ENCODE measurements around the gene COPB2.
"Not testable (repeated sequence)": the region's sequence is repeated elsewhere in the genome, so short reads cannot be mapped to it uniquely, and the experiment has no call there.

The COPB2 gene

DNA sequence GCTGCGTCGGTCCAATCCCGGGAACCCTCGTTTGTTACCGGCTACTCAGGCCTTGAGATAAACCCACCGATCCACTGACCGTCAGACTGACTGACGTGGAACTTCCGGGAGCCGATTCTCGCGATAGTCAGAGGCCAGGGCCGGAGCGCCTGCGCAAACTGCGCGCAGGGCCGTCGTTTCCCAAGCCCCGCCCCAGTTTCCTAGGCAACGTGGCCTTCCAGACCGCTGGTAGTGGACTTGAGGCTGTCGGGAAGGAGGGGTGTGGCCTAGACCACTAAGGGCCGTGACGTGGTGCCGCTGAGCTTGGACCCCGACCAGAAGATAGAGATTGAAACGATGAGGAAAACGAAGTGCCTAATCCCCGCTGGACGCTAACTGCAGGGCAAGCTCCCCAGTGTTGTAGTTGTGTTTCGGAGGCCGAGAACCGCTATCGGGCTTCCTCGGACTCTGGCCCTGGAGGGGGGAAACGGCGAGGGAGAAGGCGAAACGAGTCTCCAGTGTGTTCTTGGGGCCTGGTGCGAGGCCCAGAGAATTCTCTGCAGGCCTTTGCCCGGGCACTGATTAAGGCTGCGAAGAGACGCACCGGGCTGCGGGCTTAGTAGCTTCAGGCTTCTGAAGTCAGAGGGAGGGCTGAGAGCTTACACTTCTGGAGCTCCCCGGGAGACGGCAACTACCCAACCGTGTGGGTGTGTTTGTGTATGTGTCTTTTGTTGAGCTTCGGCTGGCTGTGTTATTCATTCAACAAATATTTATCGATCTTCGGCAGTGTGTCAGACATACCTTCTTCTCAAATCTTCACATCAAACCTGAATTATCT lies at the start of gene COPB2:
Gene COPB2 (minus strand): TSS at position 96 of the 817 bp plus-strand sequence. CDS start 97 bp downstream, outside the sequence.
- DNase-seq (ENCODE audit: low read depth), result peak; percentile 94

DNA sequence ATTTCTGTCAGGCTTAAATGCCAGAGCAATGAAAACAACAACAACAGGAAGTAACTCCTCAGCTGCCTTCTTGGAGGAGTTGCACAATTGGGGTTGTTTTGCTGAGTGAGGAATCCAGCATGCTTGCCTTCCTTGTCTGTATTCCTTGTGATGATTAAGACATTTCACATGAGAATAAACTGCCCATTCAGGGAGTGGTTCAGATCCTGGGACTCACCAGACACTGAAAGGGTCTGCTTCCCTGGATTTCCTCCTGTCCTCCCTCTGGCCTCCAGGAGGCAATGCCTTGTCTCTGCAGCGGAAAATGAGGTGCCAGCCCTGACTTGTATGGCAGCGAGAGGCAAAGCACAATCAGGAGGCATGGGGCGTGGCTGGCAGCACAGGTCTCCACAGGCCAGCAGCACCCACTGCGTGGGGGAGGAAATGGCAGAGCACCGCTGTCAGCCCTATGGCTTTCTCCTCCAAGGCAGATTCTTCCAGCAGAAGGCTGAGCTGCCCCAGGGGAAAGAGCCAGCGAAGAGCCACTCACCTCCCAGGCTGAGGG lies 45.4 kb upstream of the COPB2 start:
- no peak for DNase-seq (ENCODE audit: low read depth)

- DNase-seq (ENCODE audit: low read depth), result no peak
Measured at GRCh38 chr3:139434228-139434627, 44.8 kb upstream of the COPB2 start.

DNA sequence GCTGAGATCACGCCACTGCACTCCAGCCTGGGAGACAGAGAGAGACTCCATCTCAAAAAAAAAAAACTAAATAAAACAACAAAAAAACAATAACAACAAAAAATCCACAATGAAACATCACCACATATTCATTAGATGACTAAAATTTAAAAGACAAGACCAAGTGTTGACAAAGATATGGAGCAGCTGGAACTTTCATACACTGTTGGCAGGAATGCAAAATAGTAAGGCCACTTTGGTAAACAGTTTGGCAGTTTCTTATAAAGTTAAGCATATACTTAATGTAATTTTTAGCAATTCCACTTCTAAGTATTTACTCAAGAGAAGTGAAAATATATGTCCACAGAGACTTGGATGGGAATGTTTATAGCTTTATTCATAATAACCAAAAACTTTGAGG lies 43.6 kb upstream of the COPB2 start:
- no peak for DNase-seq (ENCODE audit: low read depth)

GRCh38 chr3:139430493-139430892 lies 41.0 kb upstream of the COPB2 start:
- DNase-seq (ENCODE audit: low read depth), result no peak

GRCh38 chr3:139427283-139428060 lies 38.0 kb upstream of the COPB2 start:
- no peak for DNase-seq (ENCODE audit: low read depth)

DNA sequence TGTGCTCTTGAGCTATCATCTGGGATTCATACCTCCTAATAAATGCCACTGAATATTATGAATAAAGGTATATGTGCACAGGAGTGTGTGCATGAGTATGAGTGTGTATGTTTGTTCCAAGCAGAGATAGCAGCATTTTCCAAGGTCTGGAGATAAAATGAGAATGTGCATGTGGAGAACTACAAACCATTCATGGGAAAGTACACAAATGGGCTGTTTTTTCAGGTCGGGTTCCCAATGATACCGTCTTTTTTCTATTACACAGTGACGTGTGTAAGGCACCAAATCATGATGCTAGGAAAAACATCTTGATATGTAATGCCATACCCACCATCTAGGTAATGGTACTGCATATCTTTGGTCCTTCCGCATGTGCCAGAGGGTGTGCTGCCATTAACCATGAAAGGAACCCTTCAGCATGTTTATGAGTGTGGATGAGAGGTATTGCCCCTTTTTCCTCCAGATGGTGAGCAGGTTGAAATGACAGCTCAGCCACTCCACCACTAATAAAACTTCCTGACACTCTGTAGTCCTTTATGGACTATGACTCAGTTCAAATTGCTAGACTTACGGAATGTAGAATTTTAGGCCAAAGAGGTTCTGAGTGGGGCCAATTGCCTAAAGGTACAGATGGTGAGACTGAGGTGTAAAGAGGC lies 36.4 kb upstream of the COPB2 start:
- no peak for DNase-seq (ENCODE audit: low read depth)

- no peak for DNase-seq (ENCODE audit: low read depth)
Measured at GRCh38 chr3:139423232-139423631, 33.8 kb upstream of the COPB2 start.

- DNase-seq (ENCODE audit: low read depth), result no peak
Measured at GRCh38 chr3:139421460-139421859, 32.0 kb upstream of the COPB2 start.

GRCh38 chr3:139421040-139421439 lies 31.6 kb upstream of the COPB2 start:
- no peak for DNase-seq (ENCODE audit: low read depth)

GRCh38 chr3:139418144-139418543 lies 28.7 kb upstream of the COPB2 start:
- no peak for DNase-seq (ENCODE audit: low read depth)

DNA sequence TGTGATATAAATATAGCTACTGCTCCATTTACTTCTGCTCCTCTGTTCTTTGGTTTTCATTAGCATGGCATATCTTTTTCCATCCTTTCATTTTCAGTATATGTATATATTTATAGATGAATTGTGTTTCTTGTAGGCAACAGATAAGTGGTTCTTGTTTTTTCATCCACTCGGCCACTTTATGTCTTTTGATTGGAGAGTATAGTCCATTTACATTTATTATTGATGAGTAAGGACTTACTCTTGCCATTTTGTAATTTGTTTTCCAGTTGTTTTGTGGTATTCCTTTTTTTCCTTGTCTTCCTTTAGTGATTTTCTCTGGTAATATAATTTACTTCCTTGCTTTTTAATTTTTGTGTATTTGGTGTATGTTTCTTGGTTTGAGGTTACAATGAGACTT lies 26.8 kb upstream of the COPB2 start:
- no peak for DNase-seq (ENCODE audit: low read depth)

DNA sequence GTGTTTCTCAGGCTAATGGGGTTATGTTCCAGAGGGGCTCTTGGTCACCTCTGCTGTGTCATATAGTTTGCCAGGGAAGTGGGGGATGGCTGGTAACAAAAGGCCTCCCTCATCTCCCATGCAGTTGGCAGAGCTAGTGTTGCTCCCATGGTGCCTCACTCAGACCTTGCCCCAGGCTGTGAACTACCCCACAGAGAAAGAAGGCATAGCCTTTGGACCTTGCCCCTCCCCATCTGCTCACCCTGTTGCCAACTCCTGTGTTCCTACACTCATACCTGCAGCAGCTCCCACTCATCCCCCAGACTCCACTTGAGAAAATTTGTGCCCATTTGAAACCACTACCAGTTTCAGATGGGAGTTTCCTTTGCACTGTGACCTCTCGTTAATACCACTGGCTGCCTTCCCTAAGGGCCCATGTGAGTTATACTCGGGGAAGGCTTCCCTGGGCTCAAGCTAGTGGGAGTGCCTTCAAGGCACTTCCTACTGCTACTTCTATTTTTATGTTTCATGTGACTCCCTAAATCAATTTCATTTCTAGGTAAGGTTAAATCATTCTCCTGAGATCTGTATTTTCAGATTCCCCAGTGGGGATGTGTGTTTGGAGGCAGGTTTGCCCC lies 25.3 kb upstream of the COPB2 start:
- DNase-seq (ENCODE audit: low read depth), result no peak

- not testable (repeated sequence) for DNase-seq (ENCODE audit: low read depth)
Measured at GRCh38 chr3:139412891-139413290, 23.4 kb upstream of the COPB2 start.

DNA sequence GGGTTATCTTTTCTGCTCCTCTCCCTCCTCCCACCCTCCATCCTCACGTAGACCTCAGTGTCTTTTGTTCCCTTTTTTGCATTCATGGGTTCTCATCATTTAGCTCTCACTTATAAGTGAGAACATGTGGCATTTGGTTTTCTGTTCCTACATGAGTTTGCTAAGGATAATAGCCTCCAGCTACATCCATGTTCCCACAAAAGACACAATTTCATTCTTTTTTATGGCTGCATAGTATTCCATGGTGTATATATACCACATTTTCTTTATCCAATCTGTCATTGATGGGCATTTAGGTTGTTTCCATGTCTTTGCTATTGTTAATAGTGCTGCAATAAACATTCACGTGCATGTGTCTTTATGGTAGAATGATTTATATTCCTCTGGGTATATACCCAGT lies 11.7 kb upstream of the COPB2 start:
- not testable (repeated sequence) for DNase-seq (ENCODE audit: low read depth)

- no peak for DNase-seq (ENCODE audit: low read depth)
Measured at GRCh38 chr3:139396707-139397106, 7.3 kb upstream of the COPB2 start.

- DNase-seq (ENCODE audit: low read depth), result no peak
Measured at GRCh38 chr3:139394116-139394515, 4.7 kb upstream of the COPB2 start.

GRCh38 chr3:139388821-139389551 lies 461 bp downstream of the COPB2 start:
- no peak for DNase-seq (ENCODE audit: low read depth)

DNA sequence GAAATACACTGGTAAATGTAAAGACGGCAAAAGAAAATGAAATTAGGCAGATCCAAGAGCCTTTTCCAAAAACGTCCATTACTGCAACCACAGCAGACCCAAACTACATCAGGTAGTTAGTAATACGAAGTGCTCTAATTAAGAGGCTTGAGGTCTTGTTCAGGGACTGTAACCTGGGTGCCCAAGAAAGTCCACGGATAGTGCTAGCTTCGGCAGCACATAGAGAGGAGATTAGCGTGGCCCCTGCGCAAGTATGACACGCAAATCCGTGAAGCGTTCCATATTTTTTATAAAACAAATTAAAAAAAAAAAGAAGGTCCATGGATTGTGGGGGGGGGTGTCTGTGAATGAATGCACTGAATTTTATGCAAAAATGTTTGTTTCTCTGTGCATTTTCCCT lies 1.4 kb downstream of the COPB2 start:
- no peak for DNase-seq (ENCODE audit: low read depth)

- not testable (repeated sequence) for DNase-seq (ENCODE audit: low read depth)
Measured at GRCh38 chr3:139382291-139382690, 7.2 kb downstream of the COPB2 start.

GRCh38 chr3:139380575-139380974 lies 8.9 kb downstream of the COPB2 start:
- DNase-seq (ENCODE audit: low read depth), result no peak

All from activated gamma-delta T cell treated with anti-CD3 and anti-CD28 coated beads, Interleukin-2, amount 50 U/mL, for 16 hours (primary cell).